ENCODE results near the gene KIAA0825. TPM values are rescaled to one million over a fixed set of nuclear protein-coding genes. Genes with fewer than 3 reads are reported as not detected.

Gene KIAA0825
- polyA plus RNA-seq, 6 donors from 2014 or later: 1.3 to 3.0 (median 1.9) TPM

DNA sequence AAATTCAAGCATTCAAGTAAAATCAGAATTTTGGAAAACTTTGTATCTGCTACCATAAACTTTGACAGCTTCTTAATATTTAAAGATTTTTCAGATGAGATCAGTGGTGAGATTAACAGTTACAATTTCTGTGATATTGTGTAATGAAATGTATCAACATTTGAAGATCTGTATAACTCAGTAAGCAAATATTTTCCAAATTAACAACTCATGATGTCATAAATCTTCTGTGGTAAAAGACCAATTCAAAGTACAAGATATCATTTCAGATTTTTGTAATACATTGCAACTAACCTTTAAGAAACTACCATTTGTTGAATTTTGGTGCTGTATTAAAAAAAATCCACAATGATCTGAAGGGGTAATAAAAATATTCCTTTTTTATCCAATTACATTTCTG is 352.2 kb downstream of the KIAA0825 start:
- peaks cover 0 to 5% (median 0%) of the 10 kb centered on the region in 3 donors for H3K27me3 Mint-ChIP-seq
- H3K4me1 Mint-ChIP-seq: no peaks in the 10 kb centered on the region
- DNase-seq: no peak
- H3K4me3 Mint-ChIP-seq: no peak overlapping the region
- H3K27ac Mint-ChIP-seq: no peak overlapping the region
- ATAC-seq (ENCODE audit: low read depth in 2 of 2): no peak
- peaks cover 0 to 12% (median 8%) of the 10 kb centered on the region in 7 donors for H3K9me3 Mint-ChIP-seq
- no peaks in the 10 kb centered on the region for H3K36me3 Mint-ChIP-seq

DNA sequence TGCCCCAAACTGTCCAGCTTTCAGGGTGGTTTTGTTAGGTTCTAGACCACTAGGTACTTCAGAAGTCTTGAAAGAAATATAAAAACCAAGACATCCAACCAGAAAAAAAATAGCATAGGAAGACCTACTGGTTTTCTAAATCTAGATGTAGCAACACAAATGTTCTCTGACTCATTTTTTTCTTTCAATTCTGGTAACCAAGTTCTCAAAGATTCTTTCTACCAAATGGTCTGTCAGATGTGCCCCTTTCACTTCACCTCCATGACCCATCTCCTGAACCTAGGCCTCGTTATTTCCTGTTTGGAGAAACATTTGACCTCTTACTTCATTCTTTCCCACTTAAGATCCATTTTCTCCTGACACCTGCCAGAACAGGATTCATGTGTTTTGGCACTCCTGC is 355.3 kb downstream of the KIAA0825 start:
- no peaks in the 10 kb centered on the region for H3K4me1 Mint-ChIP-seq
- no peaks in the 10 kb centered on the region for H3K9me3 Mint-ChIP-seq
- DNase-seq: no peak
- ATAC-seq (ENCODE audit: low read depth in 2 of 2): no peak
- H3K27ac Mint-ChIP-seq: peak overlapping the region in 1 of 6 donors; percentile 37
- H3K27me3 Mint-ChIP-seq: peaks cover 0 to 2% (median 0%) of the 10 kb centered on the region in 3 donors
- H3K4me3 Mint-ChIP-seq: no peak overlapping the region
- H3K36me3 Mint-ChIP-seq: no peaks in the 10 kb centered on the region

- Mint-ChIP-seq H3K27me3 (no peaks in the 10 kb centered on the region), H3K36me3 (peaks cover 0 to 3% of the 10 kb centered on the region in 2 donors), H3K4me1 (no peaks in the 10 kb centered on the region), H3K9me3 (no peaks in the 10 kb centered on the region), H3K27ac (no peak overlapping the region), H3K4me3 (no peak overlapping the region)
- no peak for DNase-seq
- ATAC-seq (ENCODE audit: low read depth in 2 of 2): no peak
These were observed 358.3 kb downstream of the KIAA0825 start for GRCh38 chr5:94260096-94260495.

DNA sequence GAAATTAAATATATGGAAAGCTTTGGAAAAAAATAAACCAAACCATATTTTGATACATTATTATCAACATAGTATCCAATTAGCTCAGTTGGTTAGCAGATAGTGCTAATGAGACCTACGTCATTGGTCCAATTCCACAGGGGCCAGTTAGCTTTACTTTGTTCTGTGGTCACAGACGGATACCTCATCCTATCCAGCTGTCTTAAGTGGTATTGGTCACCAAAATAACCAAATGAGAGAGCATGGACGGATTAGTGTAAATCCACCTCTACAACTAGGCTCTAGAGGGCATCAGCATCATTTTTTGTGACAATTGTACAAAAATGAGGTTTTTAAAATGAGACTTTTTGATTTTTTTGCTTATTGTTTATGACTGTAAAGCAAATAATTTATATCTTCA is 364.2 kb downstream of the KIAA0825 start:
- Mint-ChIP-seq H3K27ac (no peak overlapping the region), H3K36me3 (peaks cover 0 to 4% of the 10 kb centered on the region in 2 donors), H3K4me3 (no peak overlapping the region), H3K4me1 (no peaks in the 10 kb centered on the region), H3K27me3 (no peaks in the 10 kb centered on the region), H3K9me3 (no peaks in the 10 kb centered on the region)
- ATAC-seq (ENCODE audit: low read depth in 2 of 2) (no peak), DNase-seq (no peak)

DNA sequence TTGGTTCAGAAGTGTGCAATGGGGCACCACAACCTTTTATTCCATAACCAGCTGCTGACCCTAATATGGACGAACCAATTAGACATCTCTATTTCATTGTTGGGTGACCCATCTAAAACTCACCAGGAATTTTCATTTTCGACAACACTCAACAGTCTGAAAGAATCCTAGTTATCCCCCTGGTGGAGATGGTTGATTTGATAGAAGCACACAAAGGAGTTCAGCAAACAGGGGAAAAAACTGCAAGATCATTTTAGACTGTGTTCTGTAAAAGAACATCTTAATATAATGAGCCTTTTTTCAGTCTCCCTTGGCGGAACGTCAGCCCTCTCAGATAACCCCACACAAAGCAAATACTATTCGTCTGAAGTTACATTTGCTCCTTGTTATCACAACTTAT is 367.4 kb downstream of the KIAA0825 start:
- no peaks in the 10 kb centered on the region for H3K4me1 Mint-ChIP-seq

DNA sequence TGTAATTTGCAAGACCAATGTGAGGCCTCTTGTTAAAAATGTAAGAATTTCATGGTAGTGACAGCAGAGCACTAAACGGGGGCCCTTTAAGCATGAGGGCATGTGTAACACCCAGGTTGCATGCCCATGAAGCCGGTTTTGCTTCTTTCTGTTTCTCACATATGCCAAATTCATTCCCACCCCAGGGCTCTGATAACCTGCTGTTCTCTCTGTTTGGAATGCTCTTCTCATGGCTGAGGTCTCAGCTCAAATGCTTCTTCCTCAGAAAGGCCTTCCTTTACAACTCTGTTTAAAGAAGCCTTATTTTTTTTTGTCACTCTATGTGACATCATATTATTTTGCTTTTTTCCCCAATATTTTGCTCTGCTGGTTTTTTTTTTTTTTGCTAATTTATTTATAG is 369.0 kb downstream of the KIAA0825 start:
- Mint-ChIP-seq H3K9me3 (no peaks in the 10 kb centered on the region), H3K27me3 (no peaks in the 10 kb centered on the region), H3K36me3 (no peaks in the 10 kb centered on the region), H3K27ac (no peak overlapping the region), H3K4me3 (no peak overlapping the region), H3K4me1 (no peaks in the 10 kb centered on the region)
- ATAC-seq (ENCODE audit: low read depth in 2 of 2): no peak
- no peak for DNase-seq

More for the DNA sequence above, 367.4 kb downstream of the KIAA0825 start:
- H3K9me3 Mint-ChIP-seq: no peaks in the 10 kb centered on the region
- DNase-seq: no peak
- no peak for ATAC-seq (ENCODE audit: low read depth in 2 of 2)
- H3K27me3 Mint-ChIP-seq: no peaks in the 10 kb centered on the region
- H3K27ac Mint-ChIP-seq: no peak overlapping the region
- peaks cover 0 to 4% of the 10 kb centered on the region in 2 donors for H3K36me3 Mint-ChIP-seq
- no peak overlapping the region for H3K4me3 Mint-ChIP-seq

DNA sequence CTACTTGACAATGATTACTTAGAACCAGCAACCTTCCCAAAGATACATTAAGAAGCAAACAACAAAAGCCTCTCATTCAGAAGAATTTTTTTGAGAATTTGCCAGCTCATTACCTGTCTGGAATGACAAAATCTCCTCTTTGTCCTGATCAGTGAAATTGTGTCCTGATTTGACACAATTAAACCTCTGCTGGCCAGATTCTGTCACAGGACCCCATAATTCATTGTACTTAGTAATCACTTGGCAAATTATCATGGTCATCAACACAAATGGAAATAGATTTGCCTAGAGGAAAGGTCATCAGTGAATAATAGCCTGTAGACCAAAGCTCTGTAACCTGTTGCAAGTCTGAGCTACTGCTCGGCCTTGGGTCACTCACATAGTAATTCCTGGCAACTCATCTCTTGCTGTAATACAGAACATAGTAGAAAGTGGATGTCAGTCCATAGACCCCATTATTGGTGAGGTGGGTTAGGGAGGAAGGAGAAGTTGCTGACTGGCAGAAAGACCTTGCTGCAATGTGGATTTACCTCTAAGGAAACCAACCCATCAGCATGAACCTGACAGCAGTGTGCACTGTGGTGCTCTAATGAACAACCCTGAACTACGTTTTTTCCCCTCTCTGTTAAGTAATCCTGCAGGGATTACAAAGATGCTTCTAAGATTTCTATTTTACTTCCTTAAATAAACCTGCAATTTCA is 370.1 kb downstream of the KIAA0825 start:
- Mint-ChIP-seq H3K4me3 (no peak overlapping the region), H3K9me3 (no peaks in the 10 kb centered on the region), H3K27ac (no peak overlapping the region), H3K36me3 (no peaks in the 10 kb centered on the region), H3K27me3 (no peaks in the 10 kb centered on the region), H3K4me1 (no peaks in the 10 kb centered on the region)
- DNase-seq: no peak
- ATAC-seq (ENCODE audit: low read depth in 2 of 2): no peak

GRCh38 chr5:94245608-94246007 is 372.8 kb downstream of the KIAA0825 start:
- no peaks in the 10 kb centered on the region for H3K27me3 Mint-ChIP-seq
- no peak overlapping the region for H3K27ac Mint-ChIP-seq
- H3K4me1 Mint-ChIP-seq: no peaks in the 10 kb centered on the region
- DNase-seq (no peak), ATAC-seq (ENCODE audit: low read depth in 2 of 2) (no peak)
- no peaks in the 10 kb centered on the region for H3K36me3 Mint-ChIP-seq
- H3K4me3 Mint-ChIP-seq: no peak overlapping the region
- H3K9me3 Mint-ChIP-seq: no peaks in the 10 kb centered on the region

DNA sequence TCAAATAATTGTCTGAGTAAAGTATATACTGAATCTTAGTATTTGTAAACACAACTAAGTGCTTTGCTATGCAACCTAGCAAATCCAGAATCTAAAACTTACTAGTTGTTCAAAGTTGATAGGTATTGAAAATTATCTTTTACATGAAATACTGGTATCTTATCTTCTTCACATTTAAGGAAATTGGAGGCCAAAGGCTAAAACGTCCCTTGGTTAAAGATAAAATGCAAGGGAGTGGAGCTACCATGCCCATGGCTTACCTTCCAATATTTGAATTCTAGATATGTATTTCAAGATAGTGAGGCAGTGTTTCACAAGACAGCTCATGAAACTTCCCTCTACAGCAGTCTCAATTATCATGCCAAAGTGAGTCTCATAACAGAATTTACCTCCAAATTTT is 373.5 kb downstream of the KIAA0825 start:
- H3K27me3 Mint-ChIP-seq: no peaks in the 10 kb centered on the region
- H3K9me3 Mint-ChIP-seq: no peaks in the 10 kb centered on the region
- DNase-seq (no peak), ATAC-seq (ENCODE audit: low read depth in 2 of 2) (no peak)
- no peak overlapping the region for H3K4me3 Mint-ChIP-seq
- H3K27ac Mint-ChIP-seq: no peak overlapping the region
- no peaks in the 10 kb centered on the region for H3K4me1 Mint-ChIP-seq
- no peaks in the 10 kb centered on the region for H3K36me3 Mint-ChIP-seq

DNA sequence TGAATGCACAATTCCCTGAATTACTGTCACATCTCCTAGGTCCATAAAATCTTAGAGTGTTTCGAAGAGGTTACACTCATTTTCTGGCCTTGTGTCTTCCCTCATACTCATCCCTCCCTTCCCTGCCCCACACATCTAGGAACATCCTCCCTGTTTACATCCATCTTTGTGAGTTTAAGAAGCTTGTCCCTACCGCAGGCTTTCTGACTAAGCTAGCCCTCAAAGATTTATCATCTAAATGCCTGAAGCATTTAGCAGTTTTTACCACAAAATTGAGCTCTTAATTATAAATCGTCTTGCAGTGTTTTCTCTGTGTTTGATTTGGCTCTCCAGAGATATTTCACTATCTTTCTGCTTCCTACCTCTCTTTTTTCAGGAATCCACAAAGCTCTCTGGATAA is 374.8 kb downstream of the KIAA0825 start:
- no peaks in the 10 kb centered on the region for H3K4me1 Mint-ChIP-seq
- H3K36me3 Mint-ChIP-seq: no peaks in the 10 kb centered on the region
- DNase-seq: no peak
- H3K27me3 Mint-ChIP-seq: no peaks in the 10 kb centered on the region
- H3K27ac Mint-ChIP-seq: no peak overlapping the region
- no peak for ATAC-seq (ENCODE audit: low read depth in 2 of 2)
- H3K9me3 Mint-ChIP-seq: no peaks in the 10 kb centered on the region
- no peak overlapping the region for H3K4me3 Mint-ChIP-seq

DNA sequence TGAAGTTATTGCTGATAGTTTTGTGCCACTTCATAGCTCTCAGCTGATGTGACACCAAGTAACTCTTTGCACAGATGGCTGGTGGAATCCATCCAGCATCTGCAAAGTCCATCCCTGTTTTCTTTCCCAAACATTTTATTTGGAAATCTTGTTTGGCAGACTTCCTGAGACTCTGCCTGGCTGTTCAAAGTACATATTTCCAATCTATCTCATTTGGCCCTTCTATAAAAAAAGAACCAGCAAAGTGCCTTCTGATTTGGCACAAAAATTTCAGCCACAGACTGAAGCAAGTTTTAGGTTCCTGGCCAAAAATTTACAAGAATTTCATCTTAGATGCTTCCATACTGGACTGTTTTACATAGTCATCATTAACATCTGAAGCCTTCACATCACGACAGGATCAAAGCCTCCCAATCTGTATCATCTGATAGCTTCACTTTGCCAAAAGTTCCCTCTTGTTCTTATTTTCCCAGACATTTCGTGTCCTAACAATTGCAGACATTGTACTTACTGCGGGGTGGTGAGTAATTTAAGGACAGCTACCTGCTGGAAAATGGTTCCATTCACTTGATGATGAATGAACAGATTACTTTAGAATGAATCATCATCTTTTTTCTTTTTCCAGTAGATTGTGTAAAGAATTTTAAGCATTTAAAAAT is 377.3 kb downstream of the KIAA0825 start:
- Mint-ChIP-seq H3K27ac (no peak overlapping the region), H3K36me3 (peaks cover 0 to 3% of the 10 kb centered on the region in 2 donors), H3K4me1 (no peaks in the 10 kb centered on the region), H3K4me3 (no peak overlapping the region), H3K9me3 (peaks cover 0 to 2% (median 1%) of the 10 kb centered on the region in 7 donors), H3K27me3 (no peaks in the 10 kb centered on the region)
- ATAC-seq (ENCODE audit: low read depth in 2 of 2): no peak
- DNase-seq: no peak

- Mint-ChIP-seq H3K4me3 (no peak overlapping the region), H3K27ac (no peak overlapping the region), H3K9me3 (peaks cover 0 to 7% (median 5%) of the 10 kb centered on the region in 7 donors), H3K36me3 (peaks cover 0 to 7% of the 10 kb centered on the region in 2 donors), H3K4me1 (no peaks in the 10 kb centered on the region), H3K27me3 (no peaks in the 10 kb centered on the region)
- DNase-seq: no peak
- no peak for ATAC-seq (ENCODE audit: low read depth in 2 of 2)
These were observed 377.8 kb downstream of the KIAA0825 start for GRCh38 chr5:94240596-94240992.

- DNase-seq: no peak
- H3K9me3 Mint-ChIP-seq: peaks cover 0 to 12% (median 7%) of the 10 kb centered on the region in 7 donors
- no peak for ATAC-seq (ENCODE audit: low read depth in 2 of 2)
- H3K36me3 Mint-ChIP-seq: peaks cover 0 to 11% of the 10 kb centered on the region in 2 donors
- no peak overlapping the region for H3K4me3 Mint-ChIP-seq
- H3K27ac Mint-ChIP-seq: no peak overlapping the region
- H3K4me1 Mint-ChIP-seq: no peaks in the 10 kb centered on the region
- H3K27me3 Mint-ChIP-seq: no peaks in the 10 kb centered on the region
These were observed 378.3 kb downstream of the KIAA0825 start for GRCh38 chr5:94240134-94240533.

GRCh38 chr5:94239266-94239665 is 379.1 kb downstream of the KIAA0825 start:
- no peaks in the 10 kb centered on the region for H3K27me3 Mint-ChIP-seq
- peaks cover 3 to 16% (median 7%) of the 10 kb centered on the region in 7 donors for H3K9me3 Mint-ChIP-seq
- no peak for DNase-seq
- H3K4me3 Mint-ChIP-seq: no peak overlapping the region
- no peak for ATAC-seq (ENCODE audit: low read depth in 2 of 2)
- peaks cover 0 to 15% of the 10 kb centered on the region in 2 donors for H3K36me3 Mint-ChIP-seq
- H3K27ac Mint-ChIP-seq: no peak overlapping the region
- no peaks in the 10 kb centered on the region for H3K4me1 Mint-ChIP-seq
